ENCODE results near the gene PDIK1L. TPM values are rescaled to one million over a fixed set of nuclear protein-coding genes. Genes with fewer than 3 reads are reported as not detected.

PDIK1L gene
- total and polyA plus RNA-seq, 5 experiments from 2014 or later: 3.5 to 23.5 (median 5.1) TPM

Other genes with a start within 250 kb of the PDIK1L start
- gene PAQR7, start 236.1 kb upstream of the PDIK1L start, total RNA-seq: 1 to 10 TPM; 6.3 to 6.5 TPM
- under 1 TPM; 0.08 to 0.32 (median 0.30) TPM for gene PAQR7, start 236.1 kb upstream of the PDIK1L start, polyA plus RNA-seq
- gene STMN1, start 205.4 kb upstream of the PDIK1L start, total RNA-seq: 10 to 100 TPM; 83.3 to 86.0 TPM
- gene STMN1, start 205.4 kb upstream of the PDIK1L start, polyA plus RNA-seq: 100 to 1,000 TPM; 197 to 238 (median 205) TPM
- gene PAFAH2, start 113.8 kb upstream of the PDIK1L start, total RNA-seq: 10 to 100 TPM; 24.6 to 25.4 TPM
- 10 to 100 TPM; 16.4 to 25.5 (median 17.3) TPM for gene PAFAH2, start 113.8 kb upstream of the PDIK1L start, polyA plus RNA-seq
- gene EXTL1, start 90.0 kb upstream of the PDIK1L start, total RNA-seq: under 1 TPM; 0.19 to 0.26 TPM
- gene EXTL1, start 90.0 kb upstream of the PDIK1L start, polyA plus RNA-seq: not detected
- not detected for gene SLC30A2, start 65.7 kb upstream of the PDIK1L start, total RNA-seq
- under 1 TPM in 1 of 3 donors, not detected in 2; 0.16 TPM for gene SLC30A2, start 65.7 kb upstream of the PDIK1L start, polyA plus RNA-seq
- not detected for gene TRIM63, start 44.2 kb upstream of the PDIK1L start, total RNA-seq
- gene TRIM63, start 44.2 kb upstream of the PDIK1L start, polyA plus RNA-seq: not detected
- gene FAM110D, start 47.3 kb downstream of the PDIK1L start, total RNA-seq: not detected
- not detected for gene FAM110D, start 47.3 kb downstream of the PDIK1L start, polyA plus RNA-seq
- not detected for gene C1orf232, start 57.1 kb downstream of the PDIK1L start, total RNA-seq
- gene C1orf232, start 57.1 kb downstream of the PDIK1L start, polyA plus RNA-seq: not detected
- gene ZNF593, start 58.1 kb downstream of the PDIK1L start, total RNA-seq: 10 to 100 TPM; 10.4 to 13.1 TPM
- gene ZNF593, start 58.1 kb downstream of the PDIK1L start, polyA plus RNA-seq: 10 to 100 TPM; 23.4 to 26.0 (median 24.7) TPM
- not detected for gene ZNF593OS, start 60.0 kb downstream of the PDIK1L start, total RNA-seq
- gene ZNF593OS, start 60.0 kb downstream of the PDIK1L start, polyA plus RNA-seq: 1 to 10 TPM in 1 of 3 donors, under 1 TPM in 2; 0.25 to 2.1 (median 0.51) TPM
- gene CNKSR1, start 65.7 kb downstream of the PDIK1L start, total RNA-seq: 1 to 10 TPM; 2.4 to 3.6 TPM
- gene CNKSR1, start 65.7 kb downstream of the PDIK1L start, polyA plus RNA-seq: under 1 TPM in 1 of 3 donors, not detected in 2; 0.68 TPM
- gene CATSPER4, start 78.8 kb downstream of the PDIK1L start, total RNA-seq: not detected
- gene CATSPER4, start 78.8 kb downstream of the PDIK1L start, polyA plus RNA-seq: not detected
- 10 to 100 TPM; 18.8 to 21.9 TPM for gene CEP85, start 122.4 kb downstream of the PDIK1L start, total RNA-seq
- gene CEP85, start 122.4 kb downstream of the PDIK1L start, polyA plus RNA-seq: 1 to 10 TPM; 3.9 to 9.8 (median 5.1) TPM
- gene SH3BGRL3, start 168.3 kb downstream of the PDIK1L start, total RNA-seq: 100 to 1,000 TPM; 250 to 255 TPM
- 100 to 1,000 TPM; 805 to 925 (median 916) TPM for gene SH3BGRL3, start 168.3 kb downstream of the PDIK1L start, polyA plus RNA-seq
- 100 to 1,000 TPM; 121 to 129 TPM for gene UBXN11, start 194.8 kb downstream of the PDIK1L start, total RNA-seq
- gene UBXN11, start 194.8 kb downstream of the PDIK1L start, polyA plus RNA-seq: 10 to 100 TPM in 2 of 3 donors, 1 to 10 TPM in 1; 9.1 to 14.7 (median 12.4) TPM
- 100 to 1,000 TPM; 772 to 847 TPM for gene CD52, start 206.1 kb downstream of the PDIK1L start, total RNA-seq
- gene CD52, start 206.1 kb downstream of the PDIK1L start, polyA plus RNA-seq: 1,000 to 10,000 TPM; 6,330 to 6,863 (median 6,804) TPM
- gene CRYBG2, start 242.3 kb downstream of the PDIK1L start, total RNA-seq: under 1 TPM; 0.74 to 0.75 TPM
- under 1 TPM in 2 of 3 donors, not detected in 1; 0.07 to 0.55 TPM for gene CRYBG2, start 242.3 kb downstream of the PDIK1L start, polyA plus RNA-seq

All from naive thymus-derived CD8-positive, alpha-beta T cell (primary cell).